ENCODE results near the gene CABLES1. TPM values are rescaled to one million over a fixed set of nuclear protein-coding genes. Genes with fewer than 3 reads are reported as not detected.

CABLES1 gene
- total RNA-seq, 4 donors from 2014 or later = 4.0 to 24.0 (median 10.2) TPM

DNA sequence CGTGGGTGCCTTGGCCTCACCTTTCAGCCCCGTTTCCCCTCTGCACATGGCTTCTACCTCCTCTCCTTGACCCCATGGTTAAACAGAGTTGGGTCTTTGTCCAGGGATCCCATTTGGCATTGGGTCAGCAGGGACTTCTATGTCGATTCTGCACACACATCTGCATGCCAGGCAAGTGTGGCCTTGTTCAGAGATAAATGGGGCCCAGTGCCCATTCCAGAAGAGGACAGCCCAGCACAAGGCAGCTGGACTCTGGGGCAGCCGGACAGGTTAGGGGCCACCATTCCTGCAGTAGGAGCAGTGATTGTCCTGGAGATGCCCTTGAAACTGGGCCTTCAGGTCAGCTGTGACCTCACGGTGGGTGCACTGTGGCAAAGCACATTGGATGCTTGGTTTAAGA, 13.1 kb downstream of the CABLES1 start:
- Histone ChIP-seq H3K36me3 (no peaks in the 10 kb centered on the region), H3K4me3 (no peak overlapping the region), H3K27ac (no peak overlapping the region), H3K9me3 (no peaks in the 10 kb centered on the region), H3K27me3 (no peaks in the 10 kb centered on the region), H3K4me1 (peaks cover 0 to 10% (median 2%) of the 10 kb centered on the region in 3 donors)
- TF ChIP-seq EP300 (IDR thresholded peaks at IDR 0.05) (no peak), POLR2AphosphoS5 (IDR thresholded peaks at IDR 0.05) (no peak), POLR2A (IDR thresholded peaks at IDR 0.05) (no peak)
- TF ChIP-seq, protein P1, sequence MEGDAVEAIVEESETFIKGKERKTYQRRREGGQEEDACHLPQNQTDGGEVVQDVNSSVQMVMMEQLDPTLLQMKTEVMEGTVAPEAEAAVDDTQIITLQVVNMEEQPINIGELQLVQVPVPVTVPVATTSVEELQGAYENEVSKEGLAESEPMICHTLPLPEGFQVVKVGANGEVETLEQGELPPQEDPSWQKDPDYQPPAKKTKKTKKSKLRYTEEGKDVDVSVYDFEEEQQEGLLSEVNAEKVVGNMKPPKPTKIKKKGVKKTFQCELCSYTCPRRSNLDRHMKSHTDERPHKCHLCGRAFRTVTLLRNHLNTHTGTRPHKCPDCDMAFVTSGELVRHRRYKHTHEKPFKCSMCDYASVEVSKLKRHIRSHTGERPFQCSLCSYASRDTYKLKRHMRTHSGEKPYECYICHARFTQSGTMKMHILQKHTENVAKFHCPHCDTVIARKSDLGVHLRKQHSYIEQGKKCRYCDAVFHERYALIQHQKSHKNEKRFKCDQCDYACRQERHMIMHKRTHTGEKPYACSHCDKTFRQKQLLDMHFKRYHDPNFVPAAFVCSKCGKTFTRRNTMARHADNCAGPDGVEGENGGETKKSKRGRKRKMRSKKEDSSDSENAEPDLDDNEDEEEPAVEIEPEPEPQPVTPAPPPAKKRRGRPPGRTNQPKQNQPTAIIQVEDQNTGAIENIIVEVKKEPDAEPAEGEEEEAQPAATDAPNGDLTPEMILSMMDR (IDR thresholded peaks at IDR 0.05) = no peak
- 94% methylated on average over 2 of the region's 5 CpGs; no CpG with 5 or more reads in 1 of the 2 donors for WGBS, 2 donors (ENCODE audit: low coverage in 1 of 2)
- ATAC-seq = no peak

DNA sequence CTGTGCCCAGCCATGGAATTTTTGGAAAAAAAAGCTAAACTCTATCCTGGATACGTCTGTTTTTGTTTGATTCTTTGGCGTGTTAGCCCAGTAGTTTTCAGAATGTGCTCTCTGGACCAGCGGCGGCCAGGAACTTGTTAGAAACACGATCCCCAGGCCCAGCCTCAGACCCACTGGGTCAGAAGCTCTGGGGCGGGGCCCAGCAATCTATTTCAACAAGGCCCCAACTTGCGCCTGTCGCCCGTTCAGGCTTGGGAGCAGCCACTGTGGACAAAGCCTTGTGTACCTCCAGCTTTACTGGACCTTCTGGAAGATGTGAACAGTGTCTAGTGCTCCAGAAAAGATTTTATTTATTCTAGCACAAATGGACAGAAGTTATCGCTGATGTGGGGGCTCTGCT, 14.3 kb downstream of the CABLES1 start:
- Histone ChIP-seq H3K4me3 (no peak overlapping the region), H3K4me1 (no peaks in the 10 kb centered on the region), H3K36me3 (no peaks in the 10 kb centered on the region), H3K9me3 (no peaks in the 10 kb centered on the region), H3K27ac (no peak overlapping the region), H3K27me3 (no peaks in the 10 kb centered on the region)
- 57 to 81% methylated on average over 1 to 3 of the region's 10 CpGs for WGBS, 2 donors (ENCODE audit: low coverage in 1 of 2)
- no peak for ATAC-seq
- TF ChIP-seq, protein P1 (IDR thresholded peaks at IDR 0.05) = no peak
- TF ChIP-seq POLR2A (IDR thresholded peaks at IDR 0.05) = no peak
- no peak for TF ChIP-seq POLR2AphosphoS5 (IDR thresholded peaks at IDR 0.05)
- no peak for TF ChIP-seq EP300 (IDR thresholded peaks at IDR 0.05)

DNA sequence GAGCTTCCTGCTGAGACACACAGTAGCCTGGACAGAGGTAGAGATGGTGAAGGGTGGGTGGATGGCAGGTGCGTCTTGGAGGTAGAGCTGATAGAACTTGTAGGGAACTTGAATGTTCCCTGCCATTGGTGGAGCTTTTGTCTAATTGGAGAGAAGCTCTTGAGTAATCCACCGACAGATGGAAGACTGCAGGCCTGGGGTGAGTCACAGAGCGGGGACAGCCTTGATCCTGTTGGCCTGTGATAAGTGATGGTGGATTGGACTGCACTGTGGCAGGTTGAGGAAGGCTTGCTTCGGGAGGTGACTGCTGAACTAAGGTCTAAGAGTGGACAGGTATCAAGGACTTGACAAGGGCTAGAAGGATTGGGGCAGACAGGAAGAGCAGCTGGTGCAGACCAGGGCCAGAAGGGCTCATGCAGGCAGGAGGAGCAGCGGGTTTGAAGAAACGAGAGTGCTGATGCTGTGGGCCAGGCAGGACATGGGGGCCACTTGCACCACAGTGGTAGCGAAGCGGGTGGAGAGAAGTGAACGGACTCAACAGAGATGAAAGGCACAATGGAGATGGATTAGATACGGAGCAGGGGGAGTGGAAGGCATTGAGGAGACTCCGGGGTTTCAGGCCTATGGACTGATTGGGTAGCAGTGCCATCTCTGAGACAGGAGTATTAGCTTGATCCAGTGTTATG, 16.3 kb downstream of the CABLES1 start:
- H3K27me3 ChIP-seq = no peaks in the 10 kb centered on the region
- H3K4me1 ChIP-seq = no peaks in the 10 kb centered on the region
- WGBS, 2 donors (ENCODE audit: low coverage in 1 of 2) = 95 to 100% methylated on average over 5 to 8 of the region's 11 CpGs
- no peaks in the 10 kb centered on the region for H3K36me3 ChIP-seq
- no peak for TF ChIP-seq EP300 (IDR thresholded peaks at IDR 0.05)
- TF ChIP-seq, protein P1 (IDR thresholded peaks at IDR 0.05) = no peak
- no peak for TF ChIP-seq POLR2A (IDR thresholded peaks at IDR 0.05)
- TF ChIP-seq POLR2AphosphoS5 (IDR thresholded peaks at IDR 0.05) = no peak
- H3K27ac ChIP-seq = no peak overlapping the region
- H3K4me3 ChIP-seq = no peak overlapping the region
- no peaks in the 10 kb centered on the region for H3K9me3 ChIP-seq
- ATAC-seq = no peak

DNA sequence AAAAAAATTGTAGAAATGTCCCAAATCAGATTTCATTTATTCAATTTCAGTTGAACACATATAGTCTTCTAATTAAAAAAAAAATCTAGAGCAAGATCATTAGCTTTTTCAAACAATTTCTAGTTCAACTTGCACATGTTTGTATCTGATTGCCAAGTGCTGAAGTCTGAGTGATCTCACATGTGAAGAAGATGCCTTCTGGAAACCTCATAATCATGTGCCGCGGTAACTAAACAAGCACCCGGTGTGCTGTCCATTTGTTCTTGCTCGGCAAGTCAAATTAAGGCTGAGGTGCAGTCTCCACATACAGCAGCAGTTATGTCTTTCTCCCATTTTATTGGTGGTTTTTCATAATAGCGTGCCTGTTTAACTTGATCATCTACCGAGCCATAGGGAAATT, 18.7 kb downstream of the CABLES1 start:
- WGBS, 2 donors (ENCODE audit: low coverage in 1 of 2) = 57 to 68% methylated on average over 4 to 6 of the region's 6 CpGs
- H3K9me3 ChIP-seq = no peaks in the 10 kb centered on the region
- H3K4me1 ChIP-seq = no peaks in the 10 kb centered on the region
- no peak overlapping the region for H3K4me3 ChIP-seq
- no peak for ATAC-seq
- H3K36me3 ChIP-seq = no peaks in the 10 kb centered on the region
- TF ChIP-seq EP300 (IDR thresholded peaks at IDR 0.05) = no peak
- TF ChIP-seq POLR2AphosphoS5 (IDR thresholded peaks at IDR 0.05) = no peak
- TF ChIP-seq, protein P1 (IDR thresholded peaks at IDR 0.05) = no peak
- no peak for TF ChIP-seq POLR2A (IDR thresholded peaks at IDR 0.05)
- no peak overlapping the region for H3K27ac ChIP-seq
- no peaks in the 10 kb centered on the region for H3K27me3 ChIP-seq

DNA sequence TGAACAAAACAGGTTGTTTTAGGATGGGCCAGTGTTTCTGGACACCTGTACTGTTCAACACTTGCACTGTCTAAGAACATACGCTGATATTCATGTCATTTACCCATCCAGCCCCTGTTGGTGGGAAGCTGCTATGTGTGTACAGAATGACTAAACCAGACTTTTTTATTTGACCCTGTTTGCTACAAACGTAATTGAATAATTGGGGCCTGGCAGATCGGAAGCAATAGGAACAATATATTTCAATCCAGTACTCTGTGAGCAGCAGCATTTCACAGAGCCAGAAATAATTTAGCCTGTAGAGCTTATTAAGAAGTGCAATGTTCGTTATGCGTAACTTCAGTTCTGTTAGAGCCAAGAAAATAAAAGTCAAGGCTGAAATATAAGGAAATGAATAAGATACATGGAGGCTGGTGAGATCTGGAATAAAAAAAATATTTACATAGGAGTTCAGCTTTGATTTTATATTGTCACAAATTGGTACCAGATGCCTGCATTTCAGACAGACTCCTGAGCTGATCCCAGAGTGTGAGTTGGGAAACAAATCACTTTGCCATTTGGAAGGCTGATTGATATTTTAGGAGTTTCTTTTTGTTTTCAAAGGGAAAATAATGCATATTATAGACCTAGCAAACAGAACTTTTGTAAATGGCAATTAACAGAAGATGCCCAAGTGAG, 19.7 kb downstream of the CABLES1 start:
- TF ChIP-seq EP300 (IDR thresholded peaks at IDR 0.05) (no peak), POLR2AphosphoS5 (IDR thresholded peaks at IDR 0.05) (no peak), POLR2A (IDR thresholded peaks at IDR 0.05) (no peak)
- TF ChIP-seq, protein P1 (IDR thresholded peaks at IDR 0.05) = no peak
- H3K9me3 ChIP-seq = no peaks in the 10 kb centered on the region
- H3K27me3 ChIP-seq = no peaks in the 10 kb centered on the region
- H3K36me3 ChIP-seq = no peaks in the 10 kb centered on the region
- H3K4me1 ChIP-seq = no peaks in the 10 kb centered on the region
- WGBS, 2 donors (ENCODE audit: low coverage in 1 of 2) = 77 to 78% methylated on average over 5 of the region's 5 CpGs
- no peak overlapping the region for H3K27ac ChIP-seq
- no peak overlapping the region for H3K4me3 ChIP-seq
- no peak for ATAC-seq

Data from gastroesophageal sphincter (tissue), 4 donors.